Stimulated activated naive CD8-positive, alpha-beta T cell treated with anti-CD3 and anti-CD28 coated beads, Interleukin-15, amount 100 ng/mL, for 72 hours (primary cell): ENCODE measurements around the gene SPHK2.

Source experiments
- ATAC-seq: fragments of 150-1000 bp; cut with Tn5 transposase; 2 replicates; pipeline ENCODE4 v1.10.0; 2021; ENCODE audit warnings: mild to moderate bottlenecking, moderate library complexity
- DNase-seq, 2 donors: peaks; one replicate each; pipeline ENCODE4 v3.0.0; 2021 to 2022
- H3K27ac Mint-ChIP-seq, 2 donors: one replicate each; pipeline ENCODE4 v1.8.0; 2022; ENCODE audit warnings: mild to moderate bottlenecking in 2 of 2, mixed read lengths in 2 of 2, moderate library complexity in 2 of 2
- H3K27me3 Mint-ChIP-seq: one replicate; pipeline ENCODE4 v1.8.0; 2022; ENCODE audit warnings: mixed read lengths
- H3K4me1 Mint-ChIP-seq: one replicate; pipeline ENCODE4 v1.8.0; 2022; ENCODE audit warnings: mild to moderate bottlenecking, mixed read lengths
- H3K4me3 Mint-ChIP-seq, 2 donors: one replicate each; pipeline ENCODE4 v1.8.0; 2022; ENCODE audit warnings: mild to moderate bottlenecking in 2 of 2, mixed read lengths in 2 of 2, moderate library complexity in 1 of 2
- H3K9me3 Mint-ChIP-seq, 2 donors: one replicate each; pipeline ENCODE4 v1.8.0; 2022; ENCODE audit warnings: mixed read lengths in 2 of 2

Gene SPHK2

GRCh38 chr19:48636859-48637448, 17.6 kb downstream of the SPHK2 start, which contains the start of gene DBP:
TSS of gene DBP (minus strand) at chr19:48637379. CDS start at chr19:48636994, 385 bp downstream.
- H3K4me1 Mint-ChIP-seq = peaks cover 69% of the 10 kb centered on the region
- ATAC-seq (no peak), DNase-seq (peak in 1 of 2 donors; percentile 61)
- H3K27ac Mint-ChIP-seq = peak within 1 kb of the TSS; percentile 98 to 99
- no peaks in the 10 kb centered on the region for H3K27me3 Mint-ChIP-seq
- peaks cover 7 to 8% of the 10 kb centered on the region in 2 donors for H3K9me3 Mint-ChIP-seq
- peak within 1 kb of the TSS; percentile 96 to 98 for H3K4me3 Mint-ChIP-seq

DNA sequence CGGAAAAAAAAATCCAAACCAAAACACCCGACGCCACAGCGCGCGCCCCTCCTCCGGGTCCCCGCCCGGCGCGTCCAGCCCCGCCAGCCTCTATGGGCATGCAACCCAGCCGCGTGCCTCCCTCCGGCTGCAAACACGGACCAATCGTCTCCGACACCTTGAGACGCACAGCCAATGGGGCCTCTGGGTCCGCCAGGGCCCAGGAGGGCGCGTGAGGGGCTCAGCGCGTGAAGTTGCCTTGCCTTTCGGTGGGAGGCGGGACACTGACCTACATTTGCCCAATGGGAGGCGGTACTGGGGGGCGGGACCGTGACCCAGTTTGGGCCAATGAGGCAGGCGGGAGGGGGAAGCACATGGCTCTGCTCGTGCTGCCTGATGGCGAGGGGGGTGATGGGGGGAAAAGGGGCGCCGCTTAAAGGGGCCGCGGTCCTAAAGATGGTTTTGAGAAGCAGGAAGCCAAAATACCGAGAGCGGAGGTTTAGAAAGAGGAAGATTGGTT, 18.2 kb downstream of the SPHK2 start:
- peaks cover 66% of the 10 kb centered on the region for H3K4me1 Mint-ChIP-seq
- H3K4me3 Mint-ChIP-seq = peak overlapping the region; percentile 96 to 98
- no peaks in the 10 kb centered on the region for H3K27me3 Mint-ChIP-seq
- ATAC-seq (peak; percentile 84), DNase-seq (peak; percentile 99 to 100)
- H3K27ac Mint-ChIP-seq = peak overlapping the region; percentile 98 to 99
- H3K9me3 Mint-ChIP-seq = peaks cover 7 to 8% of the 10 kb centered on the region in 2 donors

- no peaks in the 10 kb centered on the region for H3K27me3 Mint-ChIP-seq
- peak; percentile 84 to 90 for DNase-seq
- H3K4me1 Mint-ChIP-seq = peaks cover 59% of the 10 kb centered on the region
- peak overlapping the region; percentile 96 to 98 for H3K4me3 Mint-ChIP-seq
- peak; percentile 44 for ATAC-seq
- peak overlapping the region; percentile 98 to 99 for H3K27ac Mint-ChIP-seq
- peaks cover 7 to 8% of the 10 kb centered on the region in 2 donors for H3K9me3 Mint-ChIP-seq
Observed at GRCh38 chr19:48637948-48638830, 18.9 kb downstream of the SPHK2 start.

DNA sequence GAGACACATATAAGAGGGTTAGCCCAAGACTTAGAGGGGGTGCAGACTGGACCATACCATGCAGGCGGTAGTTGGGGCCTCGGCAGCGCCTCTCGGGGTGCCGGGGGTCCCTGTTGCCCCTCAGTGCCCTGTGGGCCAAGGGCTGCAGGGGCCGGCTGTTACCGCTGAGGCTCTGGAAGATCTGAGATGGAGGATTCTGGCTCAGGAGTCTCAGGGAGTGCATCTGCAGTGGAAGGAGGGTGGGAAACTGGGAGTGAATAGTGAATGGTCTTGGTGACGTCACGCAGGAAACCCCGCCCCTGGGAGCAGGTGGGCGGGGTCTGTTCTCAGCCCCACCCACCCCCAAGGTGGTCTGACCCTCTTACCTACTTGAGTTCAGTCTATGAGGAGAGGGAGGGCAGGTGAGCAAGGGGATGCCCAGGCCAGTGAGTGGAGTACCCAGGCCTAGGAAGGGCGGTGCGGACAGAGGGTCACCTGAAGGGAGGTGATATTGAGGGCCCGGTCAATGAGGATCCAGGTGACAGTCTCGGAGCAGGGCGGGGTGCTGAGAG, 19.6 kb downstream of the SPHK2 start:
- H3K4me1 Mint-ChIP-seq = peaks cover 52% of the 10 kb centered on the region
- peaks cover 7 to 8% of the 10 kb centered on the region in 2 donors for H3K9me3 Mint-ChIP-seq
- peak overlapping the region; percentile 36 to 71 for H3K27ac Mint-ChIP-seq

GRCh38 chr19:48639483-48640375, 20.4 kb downstream of the SPHK2 start:
- Mint-ChIP-seq H3K9me3 (peaks cover 7 to 8% of the 10 kb centered on the region in 2 donors), H3K27me3 (no peaks in the 10 kb centered on the region), H3K4me3 (peak overlapping the region; percentile 54 to 66), H3K27ac (no peak overlapping the region), H3K4me1 (peaks cover 50% of the 10 kb centered on the region)
- ATAC-seq = no peak
- no peak for DNase-seq

More for the DNA sequence above, 19.6 kb downstream of the SPHK2 start:
- Mint-ChIP-seq H3K27me3 (no peaks in the 10 kb centered on the region), H3K4me3 (peak overlapping the region; percentile 96 to 98)
- DNase-seq (no peak), ATAC-seq (no peak)

- DNase-seq = no peak
- Mint-ChIP-seq H3K27ac (no peak overlapping the region), H3K27me3 (no peaks in the 10 kb centered on the region), H3K4me1 (peaks cover 55% of the 10 kb centered on the region), H3K4me3 (no peak overlapping the region), H3K9me3 (peaks cover 7 to 8% of the 10 kb centered on the region in 2 donors)
- no peak for ATAC-seq
Observed at GRCh38 chr19:48641850-48642249, 22.5 kb downstream of the SPHK2 start.

DNA sequence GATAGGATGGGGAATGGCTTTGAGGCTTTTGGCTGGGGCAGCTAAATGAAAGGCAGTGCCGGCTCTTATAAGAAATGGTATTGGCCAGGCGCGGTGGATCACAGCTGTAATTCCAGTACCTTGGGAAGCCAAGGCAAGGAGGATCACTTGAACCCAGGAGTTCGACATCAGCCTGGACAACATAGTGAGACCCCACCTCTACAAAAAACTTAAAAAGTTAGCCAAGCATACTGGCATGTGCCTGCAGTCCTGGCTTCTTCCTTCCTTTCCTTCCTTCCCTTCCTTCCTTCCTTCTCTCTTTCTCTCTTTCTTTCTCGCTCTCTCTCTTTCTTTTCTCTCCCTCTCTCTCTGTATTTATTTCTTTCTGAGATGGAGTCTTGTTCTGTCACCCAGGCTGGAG, 23.6 kb downstream of the SPHK2 start:
- no peaks in the 10 kb centered on the region for H3K27me3 Mint-ChIP-seq
- H3K9me3 Mint-ChIP-seq = peaks cover 7 to 8% of the 10 kb centered on the region in 2 donors
- H3K4me1 Mint-ChIP-seq = peaks cover 56% of the 10 kb centered on the region
- DNase-seq (no peak), ATAC-seq (no peak)
- H3K27ac Mint-ChIP-seq = no peak overlapping the region
- no peak overlapping the region for H3K4me3 Mint-ChIP-seq

GRCh38 chr19:48644355-48644754, 25.0 kb downstream of the SPHK2 start:
- Mint-ChIP-seq H3K27ac (no peak overlapping the region), H3K4me3 (peak overlapping the region; percentile 23 to 97), H3K4me1 (peaks cover 51% of the 10 kb centered on the region), H3K27me3 (no peaks in the 10 kb centered on the region), H3K9me3 (no peaks in the 10 kb centered on the region)
- DNase-seq (no peak), ATAC-seq (no peak)

GRCh38 chr19:48644839-48645619, 25.7 kb downstream of the SPHK2 start:
- peak; percentile 81 for ATAC-seq
- Mint-ChIP-seq H3K9me3 (no peaks in the 10 kb centered on the region), H3K4me3 (peak overlapping the region; percentile 89 to 97), H3K27ac (peak overlapping the region in 1 of 2 donors; percentile 19), H3K27me3 (no peaks in the 10 kb centered on the region), H3K4me1 (peaks cover 49% of the 10 kb centered on the region)
- peak; percentile 74 to 79 for DNase-seq

DNA sequence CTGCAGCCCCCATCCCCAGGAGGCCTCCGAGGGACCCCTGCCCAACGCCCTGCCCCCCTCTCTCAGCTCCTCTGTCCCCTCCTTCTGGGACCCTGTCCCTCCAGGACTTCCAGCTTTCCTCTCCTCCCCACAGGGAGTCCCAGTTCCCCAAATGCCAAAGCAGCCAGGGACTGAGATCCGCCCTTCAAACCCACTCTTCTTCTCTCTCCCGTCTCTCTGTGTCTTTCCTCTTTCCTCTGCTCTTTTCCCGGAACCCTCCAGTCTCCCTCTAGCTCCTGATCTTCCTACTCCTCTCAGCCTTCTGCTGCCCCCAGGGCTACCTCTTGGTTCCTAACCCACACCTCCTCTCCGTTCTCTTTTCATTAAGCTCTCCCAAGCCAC, 26.3 kb downstream of the SPHK2 start:
- Mint-ChIP-seq H3K9me3 (no peaks in the 10 kb centered on the region), H3K27ac (peak overlapping the region; percentile 44 to 87), H3K4me1 (peaks cover 48% of the 10 kb centered on the region), H3K4me3 (peak overlapping the region; percentile 89 to 97), H3K27me3 (no peaks in the 10 kb centered on the region)
- no peak for ATAC-seq
- DNase-seq = no peak

- Mint-ChIP-seq H3K4me3 (peak within 1 kb of the TSS; percentile 89 to 97), H3K27me3 (no peaks in the 10 kb centered on the region), H3K9me3 (no peaks in the 10 kb centered on the region), H3K27ac (peak within 1 kb of the TSS; percentile 67 to 87), H3K4me1 (peaks cover 48% of the 10 kb centered on the region)
- DNase-seq = peak; percentile 94 to 95
- peak; percentile 89 for ATAC-seq
Observed at GRCh38 chr19:48646001-48646721, 26.9 kb downstream of the SPHK2 start, which contains the start of gene CA11. TSS of gene CA11 (minus strand) at chr19:48646187. CDS start at chr19:48645632, 555 bp downstream.

DNA sequence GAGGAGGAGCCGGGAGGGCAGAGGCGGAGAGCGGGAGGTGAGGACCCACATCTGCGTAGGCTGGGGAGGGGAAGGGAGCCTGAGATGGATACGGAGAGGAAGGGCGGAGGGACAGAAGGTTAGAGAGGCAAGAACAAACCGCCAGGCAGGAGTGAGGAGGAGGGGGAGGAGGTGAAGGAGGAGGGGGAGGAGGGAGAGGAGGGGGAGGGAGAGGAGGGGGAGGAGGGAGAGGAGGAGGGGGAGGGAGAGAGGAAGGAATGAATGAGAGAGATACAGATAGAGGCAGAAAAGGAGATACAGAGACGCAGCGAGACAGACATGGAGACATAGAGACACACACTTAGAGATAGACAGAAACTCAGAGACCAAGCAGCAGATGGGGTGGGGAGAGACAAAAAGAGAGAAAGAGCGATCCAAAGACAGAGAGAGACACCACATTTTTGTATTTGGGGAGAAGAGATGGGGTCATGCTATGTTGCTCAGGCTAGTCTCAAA, 27.5 kb downstream of the SPHK2 start:
- Mint-ChIP-seq H3K27ac (peak overlapping the region in 1 of 2 donors; percentile 67), H3K4me1 (peaks cover 48% of the 10 kb centered on the region), H3K4me3 (peak overlapping the region; percentile 89 to 97), H3K27me3 (no peaks in the 10 kb centered on the region), H3K9me3 (no peaks in the 10 kb centered on the region)
- no peak for DNase-seq
- ATAC-seq = no peak

- no peak for ATAC-seq
- Mint-ChIP-seq H3K4me1 (peaks cover 48% of the 10 kb centered on the region), H3K27me3 (no peaks in the 10 kb centered on the region), H3K4me3 (no peak overlapping the region), H3K27ac (no peak overlapping the region), H3K9me3 (no peaks in the 10 kb centered on the region)
- DNase-seq = no peak
Observed at GRCh38 chr19:48648134-48648533, 28.8 kb downstream of the SPHK2 start.
